ENCODE measurements around the gene OR2M4.

DNA sequence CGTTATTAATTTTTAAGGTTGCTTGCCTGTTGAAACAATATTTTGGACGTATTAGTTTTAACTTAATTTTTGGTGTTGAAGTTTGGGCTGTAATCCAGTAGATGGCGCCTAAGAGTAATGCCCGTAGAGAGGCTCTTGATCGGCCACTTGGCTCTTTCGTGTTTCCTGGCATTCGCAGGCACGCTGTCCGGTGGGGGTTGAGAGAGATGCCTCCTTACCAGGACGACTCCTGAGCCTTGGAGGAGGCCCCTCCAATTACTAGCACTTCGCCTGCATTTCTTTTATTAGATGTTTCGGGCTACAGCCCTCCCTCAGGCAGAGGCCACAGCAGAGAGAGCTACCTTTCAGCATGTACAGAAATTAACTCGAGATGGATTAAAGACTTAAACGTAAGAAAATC lies 12.0 kb downstream of the OR2M4 start:
- peak in 11 of 12 donors; percentile 24 to 60 (median 43) for TF ChIP-seq CTCF (IDR thresholded peaks at IDR 0.05)
- TF ChIP-seq POLR2A (IDR thresholded peaks at IDR 0.05) = no peak
